Fibroblast of lung (primary cell): ENCODE measurements around the gene FOXO4. TPM values are rescaled to one million over a fixed set of nuclear protein-coding genes. Genes with fewer than 3 reads are reported as not detected.
A peak's percentile ranks its signal among the peaks of the same experiment; 100 is the strongest.

Source experiments
- DNase-seq, 2 donors: peaks; one replicate each; pipeline versions ENCODE4 v3.0.0 to v3.0.0-alpha.2; 2010; ENCODE audit warnings: low read depth in 2 of 2
- H2AFZ ChIP-seq: 2 replicates; pipeline ENCODE4 v1.5.1; 2012; ENCODE audit warnings: low read length, control low read depth, inconsistent platforms
- H3K27ac ChIP-seq: 2 replicates; pipeline ENCODE4 v1.5.1; 2011; ENCODE audit warnings: low read length, control low read depth; ENCODE audit not compliant: insufficient read depth
- H3K27me3 ChIP-seq: 2 replicates; pipeline ENCODE4 v1.5.1; 2011; ENCODE audit warnings: mild to moderate bottlenecking, low read length; ENCODE audit not compliant: control insufficient read depth, insufficient read depth
- H3K36me3 ChIP-seq: 2 replicates; pipeline ENCODE4 v1.5.1; 2011; ENCODE audit warnings: low read length; ENCODE audit not compliant: control insufficient read depth, insufficient read depth
- H3K4me1 ChIP-seq: 2 replicates; pipeline ENCODE4 v1.5.1; 2011; ENCODE audit warnings: low read length; ENCODE audit not compliant: control insufficient read depth, insufficient read depth; ENCODE audit errors: extremely low read depth
- H3K4me2 ChIP-seq: 2 replicates; pipeline ENCODE4 v1.5.1; 2011; ENCODE audit warnings: low read length, control low read depth; ENCODE audit not compliant: insufficient read depth; ENCODE audit errors: extremely low read depth
- H3K4me3 ChIP-seq, 4 experiments: fragments of 200-600 bp in 1 of 4; sonication (generic) in 1 of 4; replicated peaks in 1 of 4; 2 replicates each; pipeline ENCODE4 v1.5.1; 2011 to 2016; ENCODE audit warnings: low read length in 4 of 4, low read depth in 3 of 4, mild to moderate bottlenecking in 3 of 4, control low read depth in 2 of 4, inconsistent platforms in 1 of 4, mixed read lengths in 1 of 4; ENCODE audit not compliant: insufficient read depth in 1 of 4; ENCODE audit errors: control extremely low read depth in 1 of 4
- H3K79me2 ChIP-seq: 2 replicates; pipeline ENCODE4 v1.5.1; 2012; ENCODE audit warnings: mild to moderate bottlenecking, low read length, inconsistent platforms; ENCODE audit not compliant: control insufficient read depth, insufficient read depth
- H3K9ac ChIP-seq: 2 replicates; pipeline ENCODE4 v1.5.1; 2011; ENCODE audit warnings: mild to moderate bottlenecking, low read length, control low read depth; ENCODE audit not compliant: insufficient read depth
- H3K9me3 ChIP-seq: 2 replicates; pipeline ENCODE4 v1.5.1; 2012; ENCODE audit warnings: low read depth, low read length; ENCODE audit not compliant: control insufficient read depth, insufficient read depth
- H4K20me1 ChIP-seq: 2 replicates; pipeline ENCODE4 v1.5.1; 2011; ENCODE audit warnings: low read length; ENCODE audit not compliant: control insufficient read depth, insufficient read depth; ENCODE audit errors: extremely low read depth
- CTCF ChIP-seq, 2 donors: IDR thresholded peaks in 1 of 2; conservative IDR thresholded peaks in 1 of 2; 1 replicate in 1 of 2; 2 replicates in 1 of 2; pipeline ENCODE4 v1.5.1; 2011 to 2012; ENCODE audit warnings: low read length in 2 of 2, control low read depth in 1 of 2, inconsistent platforms in 1 of 2, low read depth in 1 of 2, mild to moderate bottlenecking in 1 of 2
- EZH2 ChIP-seq: IDR thresholded peaks from 2 replicates; pipeline ENCODE4 v1.5.1; 2012; ENCODE audit warnings: low read length, control low read depth, mild to moderate bottlenecking; ENCODE audit errors: missing control alignments
- polyA plus RNA-seq, 2 donors: library from polyadenylated mRNA; depleted of rRNA in 1 of 2; stranded (reverse) in 1 of 2; unstranded in 1 of 2; fragments of >200 nt; gene quantifications; 2 replicates each; pipeline ENCODE4 v1.2.1, GENCODE V29; 2011 to 2012; ENCODE audit warnings: missing spikeins in 1 of 2
- total RNA-seq: library from RNA; depleted of rRNA; stranded (reverse); fragments of >200 nt; gene quantifications from 2 replicates; pipeline ENCODE4 v1.2.1, GENCODE V29; 2014

The FOXO4 gene
- total and polyA plus RNA-seq, 2 donors (not counting 1 experiment from before 2014, with no cell fraction given): 2.3 to 7.4 TPM

GRCh38 chrX:71096760-71097032 lies 1.0 kb downstream of the FOXO4 start:
- Histone ChIP-seq H3K36me3 (no peaks in the 10 kb centered on the region), H3K27ac (no peak overlapping the region), H3K79me2 (no peaks in the 10 kb centered on the region), H4K20me1 (no peaks in the 10 kb centered on the region), H3K9me3 (no peaks in the 10 kb centered on the region), H3K27me3 (no peaks in the 10 kb centered on the region), H3K9ac (no peak overlapping the region), H2AFZ (no peak overlapping the region), H3K4me3 (peak overlapping the region; percentile 33 to 85 (median 64)), H3K4me2 (peak overlapping the region; percentile 80), H3K4me1 (no peaks in the 10 kb centered on the region)
- TF ChIP-seq CTCF (conservative IDR thresholded peaks at IDR 0.05 in 1 of 2, IDR thresholded peaks at IDR 0.05 in 1 of 2; ENCODE audit: low read depth in 1 of 2, low read length in 2 of 2): no peak
- TF ChIP-seq EZH2: no peak
- no peak for DNase-seq

GRCh38 chrX:71098302-71098701 lies 2.7 kb downstream of the FOXO4 start:
- no peaks in the 10 kb centered on the region for H3K79me2 ChIP-seq
- DNase-seq: peak; percentile 25 to 46
- TF ChIP-seq EZH2: no peak
- TF ChIP-seq CTCF (conservative IDR thresholded peaks at IDR 0.05 in 1 of 2, IDR thresholded peaks at IDR 0.05 in 1 of 2; ENCODE audit: low read depth in 1 of 2, low read length in 2 of 2): peak; percentile 31 to 42
- no peak overlapping the region for H2AFZ ChIP-seq
- no peak overlapping the region for H3K4me2 ChIP-seq
- no peaks in the 10 kb centered on the region for H3K4me1 ChIP-seq
- H3K27me3 ChIP-seq: no peaks in the 10 kb centered on the region
- H3K9me3 ChIP-seq: no peaks in the 10 kb centered on the region
- no peaks in the 10 kb centered on the region for H3K36me3 ChIP-seq
- H3K4me3 ChIP-seq: no peak overlapping the region
- H3K27ac ChIP-seq: no peak overlapping the region
- no peaks in the 10 kb centered on the region for H4K20me1 ChIP-seq
- H3K9ac ChIP-seq: no peak overlapping the region

- Histone ChIP-seq H3K9me3 (no peaks in the 10 kb centered on the region), H3K9ac (no peak overlapping the region), H3K36me3 (no peaks in the 10 kb centered on the region), H4K20me1 (no peaks in the 10 kb centered on the region), H3K79me2 (no peaks in the 10 kb centered on the region), H3K4me2 (no peak overlapping the region), H3K27ac (no peak overlapping the region), H3K4me1 (no peaks in the 10 kb centered on the region), H3K4me3 (no peak overlapping the region), H3K27me3 (no peaks in the 10 kb centered on the region), H2AFZ (no peak overlapping the region)
- DNase-seq: no peak
- TF ChIP-seq CTCF (conservative IDR thresholded peaks at IDR 0.05 in 1 of 2, IDR thresholded peaks at IDR 0.05 in 1 of 2; ENCODE audit: low read depth in 1 of 2, low read length in 2 of 2): no peak
- no peak for TF ChIP-seq EZH2
Measured at GRCh38 chrX:71098951-71099506, 3.4 kb downstream of the FOXO4 start.
